ENCODE data around the gene CYP1A1. TPM values are rescaled to one million over a fixed set of nuclear protein-coding genes. Genes with fewer than 3 reads are reported as not detected.
A peak's percentile ranks its signal among the peaks of the same experiment; 100 is the strongest.

The CYP1A1 gene
- total and polyA plus RNA-seq, 9 of the 15 experiments (the other 6 are each of a cell fraction or from before 2014, with no cell fraction given): 0.04 to 0.13 (median 0.05) TPM; not detected in 5

DNA sequence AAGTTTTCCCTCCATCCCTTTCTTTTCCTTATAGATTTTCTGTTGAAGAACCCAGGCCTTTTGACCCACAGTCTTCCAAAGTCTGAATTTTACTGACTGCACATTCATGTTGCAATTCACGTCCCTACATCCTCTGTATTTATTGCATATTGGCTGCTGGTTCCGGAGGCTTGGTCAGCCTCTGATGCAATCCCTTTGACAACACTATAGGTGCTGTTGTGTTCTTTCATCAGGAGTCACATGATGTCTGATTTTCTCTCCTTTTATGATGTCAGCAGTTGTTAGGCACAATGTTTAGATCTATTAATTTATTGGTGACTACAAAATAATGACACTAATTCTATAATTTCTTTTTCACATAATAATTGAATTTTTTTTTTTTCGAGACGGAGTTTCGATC is 8.7 kb downstream of the CYP1A1 start (continued):
- peak in 1 of 2 experiments; percentile 79; a peak in 1 of 4 replicates for TF ChIP-seq ZNF318 (IDR thresholded peaks at IDR 0.05; ENCODE audit: borderline replicate concordance in 1 of 2, low read depth in 1 of 2)
- peak; percentile 91 for TF ChIP-seq CEBPB (tag; IDR thresholded peaks at IDR 0.05)
- TF ChIP-seq ZNF41 (CRISPR knock-in tag; conservative IDR thresholded peaks at IDR 0.05): no peak
- 0 out of 2 replicates have a peak, but pooled peaks have one; percentile 27 for TF ChIP-seq L3MBTL2 (IDR thresholded peaks at IDR 0.05)
- no peak for TF ChIP-seq POLR3G (IDR thresholded peaks at IDR 0.05; ENCODE audit: extremely low read depth, insufficient read length, insufficient replicate concordance)
- TF ChIP-seq ZNF146 (CRISPR knock-in tag; IDR thresholded peaks at IDR 0.05; ENCODE audit: unreplicated experiment): no peak
- TF ChIP-seq BHLHE40 (IDR thresholded peaks at IDR 0.05; ENCODE audit: low read length): no peak
- no peak; the same call in 1 of the 2 replicates for TF ChIP-seq GABPA (tag; conservative IDR thresholded peaks at IDR 0.05; ENCODE audit: low read depth)
- TF ChIP-seq, protein P1, sequence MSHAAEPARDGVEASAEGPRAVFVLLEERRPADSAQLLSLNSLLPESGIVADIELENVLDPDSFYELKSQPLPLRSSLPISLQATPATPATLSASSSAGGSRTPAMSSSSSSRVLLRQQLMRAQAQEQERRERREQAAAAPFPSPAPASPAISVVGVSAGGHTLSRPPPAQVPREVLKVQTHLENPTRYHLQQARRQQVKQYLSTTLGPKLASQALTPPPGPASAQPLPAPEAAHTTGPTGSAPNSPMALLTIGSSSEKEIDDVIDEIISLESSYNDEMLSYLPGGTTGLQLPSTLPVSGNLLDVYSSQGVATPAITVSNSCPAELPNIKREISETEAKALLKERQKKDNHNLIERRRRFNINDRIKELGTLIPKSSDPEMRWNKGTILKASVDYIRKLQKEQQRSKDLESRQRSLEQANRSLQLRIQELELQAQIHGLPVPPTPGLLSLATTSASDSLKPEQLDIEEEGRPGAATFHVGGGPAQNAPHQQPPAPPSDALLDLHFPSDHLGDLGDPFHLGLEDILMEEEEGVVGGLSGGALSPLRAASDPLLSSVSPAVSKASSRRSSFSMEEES (CRISPR knock-in tag; IDR thresholded peaks at IDR 0.05): peak; percentile 82
- peak; percentile 34; the same call in 1 of the 2 replicates for TF ChIP-seq USF1 (CRISPR knock-in tag; IDR thresholded peaks at IDR 0.05)
- peak; percentile 88 for TF ChIP-seq ATF3 (IDR thresholded peaks at IDR 0.05)
- no peak for TF ChIP-seq ATF3 (CRISPR knock-in tag; conservative IDR thresholded peaks at IDR 0.05)
- peak; percentile 42; the same call in 1 of the 2 replicates for TF ChIP-seq EP400 (IDR thresholded peaks at IDR 0.05)
- peak; percentile 74; the same call in 1 of the 2 replicates for TF ChIP-seq ETV1 (tag; conservative IDR thresholded peaks at IDR 0.05; ENCODE audit: low read depth)
- TF ChIP-seq NR2C2 (CRISPR knock-in tag; IDR thresholded peaks at IDR 0.05): no peak
- TF ChIP-seq NR2C2 (tag; IDR thresholded peaks at IDR 0.05): no peak
- TF ChIP-seq ATF7 (IDR thresholded peaks at IDR 0.05): peak; percentile 63
- no peak for TF ChIP-seq ESRRB (CRISPR knock-in tag; IDR thresholded peaks at IDR 0.05; ENCODE audit: borderline replicate concordance)
